SU-DHL-6 (cell line): Measurements from ENCODE around the gene EHBP1.

Experiments
- CTCF ChIP-seq: fragments of 200-600 bp; sonication (generic); IDR thresholded peaks from one replicate; pipeline ENCODE4 v1.5.1; 2017; ENCODE audit warnings: antibody characterized with exemption, mild to moderate bottlenecking, low read length, moderate library complexity; ENCODE audit not compliant: insufficient read depth, poor library complexity, severe bottlenecking
- EZH2phosphoT487 ChIP-seq: fragments of 200-600 bp; sonication (generic), shearing (Covaris generic); conservative IDR thresholded peaks from 2 replicates; pipeline ENCODE4 v1.6.1; 2018; ENCODE audit warnings: mild to moderate bottlenecking, antibody characterized with exemption, low read length, moderate library complexity, mixed read lengths

DNA sequence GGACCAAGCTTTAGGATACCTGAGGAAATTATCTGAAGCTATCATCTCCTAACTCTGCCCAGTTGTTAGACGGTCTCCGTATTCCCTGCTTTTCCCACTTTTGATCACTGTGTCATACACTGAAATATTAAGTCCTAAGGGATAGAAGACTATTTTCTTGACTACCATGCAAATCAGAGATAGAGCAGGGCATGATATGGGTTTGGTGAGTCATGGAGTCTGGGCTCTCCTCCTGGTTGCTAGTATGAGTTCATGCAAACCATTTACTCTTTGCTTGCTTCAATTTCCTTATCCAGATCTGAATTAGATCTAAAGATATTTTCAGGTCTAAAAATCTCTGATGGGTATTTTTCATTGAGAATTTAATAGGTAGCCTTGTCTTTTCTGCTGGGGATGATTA, 55.0 kb downstream of the EHBP1 start:
- TF ChIP-seq CTCF (no peak), EZH2phosphoT487 (no peak)
